Measurements from ENCODE around the gene SPDYE4. TPM values are rescaled to one million over a fixed set of nuclear protein-coding genes. Genes with fewer than 3 reads are reported as not detected.

SPDYE4 gene
- polyA plus RNA-seq, 2 donors = not detected

DNA sequence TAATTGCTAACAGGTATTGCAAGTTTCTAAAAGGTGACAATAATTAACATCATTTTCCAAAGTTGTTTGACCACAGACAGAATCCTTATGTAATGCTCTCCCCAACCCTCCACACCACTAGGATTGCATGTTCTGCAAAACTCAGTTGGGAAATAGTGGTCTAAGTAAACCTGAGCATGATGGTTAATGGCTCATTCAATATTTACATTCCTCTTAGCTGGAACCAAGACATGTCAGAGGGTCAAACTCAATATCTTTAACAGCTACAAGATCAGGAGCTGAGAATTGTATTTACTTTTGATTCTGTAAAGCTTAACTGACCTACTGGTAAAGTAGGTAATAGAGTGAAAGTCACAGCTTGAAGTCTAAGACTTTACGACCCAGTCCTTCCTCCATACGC is 30.7 kb upstream of the SPDYE4 start:
- H3K27ac ChIP-seq (ENCODE audit: low read depth in 2 of 2, low read length in 1 of 2) = no peak overlapping the region
- H3K9me3 ChIP-seq (ENCODE audit: control insufficient read depth in 2 of 2, insufficient read depth in 1 of 2, low read depth in 1 of 2, low read length in 1 of 2) = no peaks in the 10 kb centered on the region
- H3K4me3 ChIP-seq (ENCODE audit: low read depth in 1 of 2, low read length in 2 of 2) = no peak overlapping the region
- H3K27me3 ChIP-seq (ENCODE audit: control insufficient read depth in 1 of 2, insufficient read depth in 2 of 2, low read length in 2 of 2) = no peaks in the 10 kb centered on the region
- H3K4me1 ChIP-seq (ENCODE audit: control insufficient read depth in 2 of 2, insufficient read depth in 2 of 2, low read length in 1 of 2) = no peaks in the 10 kb centered on the region
- WGBS, 2 donors = 92 to 96% methylated on average over 2 of the region's 2 CpGs
- H3K36me3 ChIP-seq (ENCODE audit: control insufficient read depth in 2 of 2, insufficient read depth in 2 of 2, low read length in 1 of 2) = no peaks in the 10 kb centered on the region

DNA sequence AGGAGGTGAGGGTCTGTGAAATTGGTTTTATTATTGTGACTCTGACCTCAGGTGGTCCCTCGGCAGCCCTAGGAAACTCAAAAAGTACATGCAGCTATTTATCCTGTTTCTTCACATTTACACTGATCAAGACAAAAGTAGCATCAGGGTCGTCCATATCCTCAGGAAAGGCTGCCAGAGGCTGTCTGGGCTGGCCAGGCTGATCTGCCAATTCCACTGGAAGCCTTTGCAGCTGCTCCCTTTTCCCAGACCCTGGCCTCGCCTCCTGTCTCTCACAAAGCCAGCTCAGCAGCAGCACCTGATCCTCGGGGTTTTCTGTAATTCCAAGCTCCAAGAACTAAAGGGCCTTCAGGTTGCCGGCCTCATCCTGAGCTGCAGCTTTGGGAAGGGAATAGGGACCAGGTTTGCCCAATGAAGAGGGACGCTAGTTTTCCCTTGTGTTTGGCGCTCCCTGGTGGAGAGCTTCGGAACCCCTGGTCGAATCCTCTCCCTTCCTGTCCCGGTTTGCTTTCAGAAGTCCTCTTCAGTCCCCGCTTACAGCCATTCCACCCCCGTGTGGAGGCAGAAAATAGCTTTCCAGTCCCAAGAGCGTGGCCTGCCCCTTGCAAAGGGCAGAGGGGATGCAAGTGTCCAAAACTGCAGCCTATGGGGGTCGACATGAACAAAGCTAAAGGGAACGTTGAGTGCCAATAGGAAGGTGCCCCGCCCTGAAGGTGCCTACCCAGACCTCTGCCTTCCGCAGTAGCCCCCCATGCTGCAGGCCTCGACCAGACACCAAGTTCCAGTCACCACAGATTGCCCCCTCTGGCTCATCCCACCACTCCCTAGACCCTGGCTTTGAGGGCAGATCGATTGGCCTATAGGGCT is 27.4 kb upstream of the SPDYE4 start:
- Histone ChIP-seq H3K4me3 (ENCODE audit: low read depth in 1 of 2, low read length in 2 of 2) (no peak overlapping the region), H3K27ac (ENCODE audit: low read depth in 2 of 2, low read length in 1 of 2) (no peak overlapping the region), H3K4me1 (ENCODE audit: control insufficient read depth in 2 of 2, insufficient read depth in 2 of 2, low read length in 1 of 2) (no peaks in the 10 kb centered on the region), H3K9me3 (ENCODE audit: control insufficient read depth in 2 of 2, insufficient read depth in 1 of 2, low read depth in 1 of 2, low read length in 1 of 2) (no peaks in the 10 kb centered on the region), H3K27me3 (ENCODE audit: control insufficient read depth in 1 of 2, insufficient read depth in 2 of 2, low read length in 2 of 2) (no peaks in the 10 kb centered on the region), H3K36me3 (ENCODE audit: control insufficient read depth in 2 of 2, insufficient read depth in 2 of 2, low read length in 1 of 2) (no peaks in the 10 kb centered on the region)
- WGBS, 2 donors = 27 to 31% methylated on average over 19 of the region's 19 CpGs

DNA sequence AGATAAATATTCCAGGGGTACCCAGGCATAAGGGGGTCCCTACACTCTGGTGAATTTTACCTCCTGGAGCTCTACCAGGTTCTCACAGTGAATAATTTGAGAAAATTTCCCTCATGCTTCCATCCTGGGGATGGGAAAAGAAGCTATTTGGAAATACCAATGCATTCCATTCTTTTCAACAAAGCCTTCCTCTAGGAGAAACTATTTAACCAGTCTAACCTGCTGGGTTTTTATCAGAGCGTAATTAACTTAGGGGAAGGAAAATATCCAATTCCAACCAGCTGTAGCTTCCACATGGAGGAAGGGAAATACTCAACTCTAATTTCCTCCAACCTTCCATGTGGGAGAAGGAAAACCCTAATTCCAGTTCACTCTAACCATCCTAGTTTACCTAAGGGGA is 23.8 kb upstream of the SPDYE4 start:
- H3K27ac ChIP-seq (ENCODE audit: low read depth in 2 of 2, low read length in 1 of 2) = no peak overlapping the region
- no peaks in the 10 kb centered on the region for H3K27me3 ChIP-seq (ENCODE audit: control insufficient read depth in 1 of 2, insufficient read depth in 2 of 2, low read length in 2 of 2)
- H3K4me1 ChIP-seq (ENCODE audit: control insufficient read depth in 2 of 2, insufficient read depth in 2 of 2, low read length in 1 of 2) = no peaks in the 10 kb centered on the region
- no peaks in the 10 kb centered on the region for H3K9me3 ChIP-seq (ENCODE audit: control insufficient read depth in 2 of 2, insufficient read depth in 1 of 2, low read depth in 1 of 2, low read length in 1 of 2)
- WGBS, 2 donors = 61 to 89% methylated on average over 1 of the region's 1 CpG
- H3K36me3 ChIP-seq (ENCODE audit: control insufficient read depth in 2 of 2, insufficient read depth in 2 of 2, low read length in 1 of 2) = no peaks in the 10 kb centered on the region
- no peak overlapping the region for H3K4me3 ChIP-seq (ENCODE audit: low read depth in 1 of 2, low read length in 2 of 2)

DNA sequence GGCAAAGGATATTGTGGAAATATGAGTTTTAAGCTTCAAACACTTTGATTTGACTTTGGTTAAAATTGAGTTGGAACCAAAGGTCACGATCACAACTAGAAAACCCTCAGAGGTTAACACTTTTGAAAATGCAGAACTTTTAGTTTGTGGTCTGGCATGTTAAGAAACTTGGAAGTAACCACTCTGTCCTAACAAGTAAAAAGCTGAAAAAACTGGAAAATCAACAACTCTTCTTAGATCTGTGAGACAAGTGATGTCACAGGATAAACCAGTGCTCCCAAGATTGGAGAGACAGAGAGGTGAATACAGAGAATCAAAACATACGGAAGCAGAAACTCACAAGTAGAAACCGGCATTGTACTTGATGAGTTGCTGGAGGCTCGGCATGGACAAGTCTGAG is 23.4 kb upstream of the SPDYE4 start:
- H3K4me3 ChIP-seq (ENCODE audit: low read depth in 1 of 2, low read length in 2 of 2) = no peak overlapping the region
- H3K27me3 ChIP-seq (ENCODE audit: control insufficient read depth in 1 of 2, insufficient read depth in 2 of 2, low read length in 2 of 2) = no peaks in the 10 kb centered on the region
- no peaks in the 10 kb centered on the region for H3K4me1 ChIP-seq (ENCODE audit: control insufficient read depth in 2 of 2, insufficient read depth in 2 of 2, low read length in 1 of 2)
- no peaks in the 10 kb centered on the region for H3K9me3 ChIP-seq (ENCODE audit: control insufficient read depth in 2 of 2, insufficient read depth in 1 of 2, low read depth in 1 of 2, low read length in 1 of 2)
- H3K27ac ChIP-seq (ENCODE audit: low read depth in 2 of 2, low read length in 1 of 2) = no peak overlapping the region
- WGBS, 2 donors = 69 to 70% methylated on average over 4 of the region's 4 CpGs
- H3K36me3 ChIP-seq (ENCODE audit: control insufficient read depth in 2 of 2, insufficient read depth in 2 of 2, low read length in 1 of 2) = no peaks in the 10 kb centered on the region

DNA sequence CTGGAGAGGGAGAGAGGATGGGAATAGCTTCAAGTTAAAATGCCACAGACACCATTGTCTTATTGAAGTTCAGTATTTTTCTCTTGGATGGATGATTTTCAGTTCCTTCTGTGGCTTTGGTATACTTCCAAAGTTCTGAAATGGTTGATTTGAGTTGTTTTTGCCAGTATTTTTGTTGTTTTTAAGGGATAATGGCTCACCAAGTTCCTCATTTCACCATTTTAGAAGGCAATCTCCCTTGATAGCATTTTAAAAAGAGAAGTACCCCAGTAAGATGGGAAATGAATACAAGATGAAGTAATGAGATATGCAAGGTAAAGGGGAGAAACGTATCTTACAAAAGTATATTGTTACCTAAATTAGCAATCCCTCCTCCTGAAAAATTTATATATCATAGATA is 18.5 kb upstream of the SPDYE4 start:
- 77 to 83% methylated on average over 1 of the region's 1 CpG for WGBS, 2 donors

DNA sequence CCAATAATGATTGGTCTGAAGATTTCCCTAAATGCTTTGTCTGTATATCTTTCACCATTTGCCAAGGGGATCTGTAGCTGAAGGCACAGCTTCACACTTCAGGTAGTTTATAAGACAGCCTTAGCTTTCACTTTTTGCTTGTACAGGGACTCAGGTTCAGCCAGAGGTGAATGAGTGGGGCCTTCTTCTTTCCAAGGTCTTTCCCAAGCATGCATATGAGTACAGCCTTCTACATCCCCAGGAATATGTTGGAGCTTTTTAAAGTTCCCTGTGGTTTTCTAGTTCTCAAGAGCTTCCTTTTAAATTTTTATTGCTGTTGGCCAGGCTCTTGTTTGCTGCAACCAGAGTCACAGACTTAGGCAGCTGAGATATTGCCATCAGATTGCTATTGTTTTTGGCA is 17.9 kb upstream of the SPDYE4 start:
- Histone ChIP-seq H3K4me3 (ENCODE audit: low read depth in 1 of 2, low read length in 2 of 2) (no peak overlapping the region), H3K9me3 (ENCODE audit: control insufficient read depth in 2 of 2, insufficient read depth in 1 of 2, low read depth in 1 of 2, low read length in 1 of 2) (no peaks in the 10 kb centered on the region), H3K4me1 (ENCODE audit: control insufficient read depth in 2 of 2, insufficient read depth in 2 of 2, low read length in 1 of 2) (no peaks in the 10 kb centered on the region), H3K36me3 (ENCODE audit: control insufficient read depth in 2 of 2, insufficient read depth in 2 of 2, low read length in 1 of 2) (no peaks in the 10 kb centered on the region), H3K27ac (ENCODE audit: low read depth in 2 of 2, low read length in 1 of 2) (no peak overlapping the region), H3K27me3 (ENCODE audit: control insufficient read depth in 1 of 2, insufficient read depth in 2 of 2, low read length in 2 of 2) (no peaks in the 10 kb centered on the region)

More for the DNA sequence above, 18.5 kb upstream of the SPDYE4 start:
- Histone ChIP-seq H3K27me3 (ENCODE audit: control insufficient read depth in 1 of 2, insufficient read depth in 2 of 2, low read length in 2 of 2) (no peaks in the 10 kb centered on the region), H3K9me3 (ENCODE audit: control insufficient read depth in 2 of 2, insufficient read depth in 1 of 2, low read depth in 1 of 2, low read length in 1 of 2) (no peaks in the 10 kb centered on the region), H3K4me1 (ENCODE audit: control insufficient read depth in 2 of 2, insufficient read depth in 2 of 2, low read length in 1 of 2) (no peaks in the 10 kb centered on the region), H3K27ac (ENCODE audit: low read depth in 2 of 2, low read length in 1 of 2) (no peak overlapping the region), H3K36me3 (ENCODE audit: control insufficient read depth in 2 of 2, insufficient read depth in 2 of 2, low read length in 1 of 2) (no peaks in the 10 kb centered on the region), H3K4me3 (ENCODE audit: low read depth in 1 of 2, low read length in 2 of 2) (no peak overlapping the region)

DNA sequence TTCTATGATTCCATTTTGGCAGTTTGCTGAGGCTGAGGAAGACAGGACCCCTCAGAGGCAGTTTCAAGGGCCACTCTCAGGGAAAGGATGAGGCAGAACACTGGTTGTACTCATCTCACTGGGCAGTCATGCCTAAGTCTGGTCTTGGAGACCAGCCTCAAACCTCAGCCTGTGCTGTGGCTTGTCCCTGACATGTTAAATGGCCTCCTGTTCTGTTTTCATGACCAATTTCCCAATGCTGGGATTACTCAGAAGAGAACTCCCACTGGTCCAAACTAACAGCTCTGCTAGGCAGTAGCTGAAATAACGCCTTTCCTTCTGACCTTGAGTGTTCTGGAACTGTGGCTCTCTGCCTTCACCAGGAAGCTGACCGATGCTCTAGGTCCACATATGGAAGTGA is 8.4 kb upstream of the SPDYE4 start:
- H3K27me3 ChIP-seq (ENCODE audit: control insufficient read depth in 1 of 2, insufficient read depth in 2 of 2, low read length in 2 of 2) = peaks cover 0 to 2% of the 10 kb centered on the region in 2 donors
- H3K4me1 ChIP-seq (ENCODE audit: control insufficient read depth in 2 of 2, insufficient read depth in 2 of 2, low read length in 1 of 2) = no peaks in the 10 kb centered on the region
- H3K27ac ChIP-seq (ENCODE audit: low read depth in 2 of 2, low read length in 1 of 2) = no peak overlapping the region
- H3K9me3 ChIP-seq (ENCODE audit: control insufficient read depth in 2 of 2, insufficient read depth in 1 of 2, low read depth in 1 of 2, low read length in 1 of 2) = no peaks in the 10 kb centered on the region
- H3K36me3 ChIP-seq (ENCODE audit: control insufficient read depth in 2 of 2, insufficient read depth in 2 of 2, low read length in 1 of 2) = no peaks in the 10 kb centered on the region
- no peak overlapping the region for H3K4me3 ChIP-seq (ENCODE audit: low read depth in 1 of 2, low read length in 2 of 2)
- WGBS, 2 donors = 81 to 90% methylated on average over 2 of the region's 2 CpGs

DNA sequence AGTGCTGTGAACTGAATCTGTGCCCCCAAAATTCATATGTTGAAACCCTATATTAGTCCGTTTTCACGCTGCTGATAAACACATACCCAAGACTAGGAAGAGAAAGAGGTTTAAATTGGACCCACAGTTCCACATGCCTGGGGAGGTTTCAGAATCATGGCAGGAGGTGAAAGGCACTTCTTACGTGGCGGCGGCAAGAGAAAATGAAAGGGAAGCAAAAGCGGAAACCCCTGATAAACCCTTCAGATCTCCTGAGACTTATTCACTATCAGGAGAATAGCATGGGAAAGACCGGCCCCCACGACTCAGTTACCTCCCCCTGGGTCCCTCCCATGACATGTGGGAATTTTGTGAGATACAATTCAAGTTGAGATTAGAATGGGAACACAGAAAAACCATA is 3.7 kb upstream of the SPDYE4 start:
- Histone ChIP-seq H3K27me3 (ENCODE audit: control insufficient read depth in 1 of 2, insufficient read depth in 2 of 2, low read length in 2 of 2) (peaks cover 0 to 2% of the 10 kb centered on the region in 2 donors), H3K9me3 (ENCODE audit: control insufficient read depth in 2 of 2, insufficient read depth in 1 of 2, low read depth in 1 of 2, low read length in 1 of 2) (no peaks in the 10 kb centered on the region), H3K4me1 (ENCODE audit: control insufficient read depth in 2 of 2, insufficient read depth in 2 of 2, low read length in 1 of 2) (no peaks in the 10 kb centered on the region), H3K36me3 (ENCODE audit: control insufficient read depth in 2 of 2, insufficient read depth in 2 of 2, low read length in 1 of 2) (no peaks in the 10 kb centered on the region), H3K4me3 (ENCODE audit: low read depth in 1 of 2, low read length in 2 of 2) (no peak overlapping the region), H3K27ac (ENCODE audit: low read depth in 2 of 2, low read length in 1 of 2) (no peak overlapping the region)
- 87 to 90% methylated on average over 8 of the region's 8 CpGs for WGBS, 2 donors

DNA sequence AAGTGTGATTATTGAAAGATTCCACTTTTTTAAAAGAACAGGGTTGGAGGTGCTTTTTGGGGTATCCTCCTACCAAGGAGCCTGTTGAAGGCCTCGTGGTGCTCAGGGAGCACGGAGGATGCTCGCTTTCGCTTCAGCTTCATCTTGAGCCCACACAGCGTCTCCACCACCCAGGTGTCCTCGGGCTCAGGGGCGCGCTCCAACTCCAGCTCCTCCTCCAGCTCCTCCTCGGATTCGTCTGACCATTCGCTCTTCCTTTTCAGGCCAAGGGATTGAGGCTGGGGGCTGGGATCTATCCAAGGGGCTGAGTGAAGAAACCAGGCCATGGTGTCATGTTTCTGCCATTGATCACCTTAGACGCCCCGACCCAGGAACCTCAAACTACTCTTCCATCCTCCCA is 1.2 kb downstream of the SPDYE4 start:
- Histone ChIP-seq H3K27me3 (ENCODE audit: control insufficient read depth in 1 of 2, insufficient read depth in 2 of 2, low read length in 2 of 2) (peaks cover 0 to 2% of the 10 kb centered on the region in 2 donors), H3K4me3 (ENCODE audit: low read depth in 1 of 2, low read length in 2 of 2) (no peak overlapping the region), H3K9me3 (ENCODE audit: control insufficient read depth in 2 of 2, insufficient read depth in 1 of 2, low read depth in 1 of 2, low read length in 1 of 2) (no peaks in the 10 kb centered on the region), H3K36me3 (ENCODE audit: control insufficient read depth in 2 of 2, insufficient read depth in 2 of 2, low read length in 1 of 2) (no peaks in the 10 kb centered on the region), H3K4me1 (ENCODE audit: control insufficient read depth in 2 of 2, insufficient read depth in 2 of 2, low read length in 1 of 2) (no peaks in the 10 kb centered on the region), H3K27ac (ENCODE audit: low read depth in 2 of 2, low read length in 1 of 2) (no peak overlapping the region)
- 83% methylated on average over 13 of the region's 13 CpGs for WGBS, 2 donors

DNA sequence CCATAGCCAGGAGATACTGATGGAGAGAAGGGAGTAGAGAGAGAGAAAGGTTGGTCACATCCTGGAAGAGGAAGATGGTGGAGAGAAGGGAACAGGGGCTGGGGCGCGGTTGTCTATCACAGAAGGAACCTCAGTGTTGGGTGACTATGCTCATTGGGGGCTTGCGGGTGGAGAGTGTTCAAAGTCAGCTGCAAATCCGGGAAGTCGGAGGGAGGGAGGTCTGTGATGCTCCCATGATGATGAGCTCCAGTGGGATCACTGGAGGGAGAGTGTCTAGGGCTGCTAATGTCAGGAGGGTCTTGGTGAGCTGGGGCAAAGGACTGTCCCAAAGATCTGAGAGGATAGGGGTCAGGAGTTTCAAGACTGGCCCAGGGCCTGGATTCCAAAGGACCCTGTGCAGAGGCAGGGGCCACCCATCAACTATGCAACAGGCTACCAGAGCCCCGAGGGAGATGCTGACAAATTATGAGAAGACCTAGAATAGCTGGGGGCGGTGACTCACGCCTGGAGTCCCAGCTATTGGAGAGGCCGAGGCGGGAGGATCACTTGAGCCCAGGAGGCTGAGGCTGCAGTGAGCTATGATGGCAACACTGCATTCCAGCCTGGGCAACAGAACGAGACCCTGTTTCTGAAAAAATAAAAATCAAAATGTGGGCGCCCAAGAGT is 2.6 kb downstream of the SPDYE4 start:
- no peaks in the 10 kb centered on the region for H3K27me3 ChIP-seq (ENCODE audit: control insufficient read depth in 1 of 2, insufficient read depth in 2 of 2, low read length in 2 of 2)
- H3K4me1 ChIP-seq (ENCODE audit: control insufficient read depth in 2 of 2, insufficient read depth in 2 of 2, low read length in 1 of 2) = no peaks in the 10 kb centered on the region
- no peaks in the 10 kb centered on the region for H3K36me3 ChIP-seq (ENCODE audit: control insufficient read depth in 2 of 2, insufficient read depth in 2 of 2, low read length in 1 of 2)
- WGBS, 2 donors = 90 to 91% methylated on average over 12 of the region's 12 CpGs
- no peak overlapping the region for H3K4me3 ChIP-seq (ENCODE audit: low read depth in 1 of 2, low read length in 2 of 2)
- H3K27ac ChIP-seq (ENCODE audit: low read depth in 2 of 2, low read length in 1 of 2) = no peak overlapping the region
- H3K9me3 ChIP-seq (ENCODE audit: control insufficient read depth in 2 of 2, insufficient read depth in 1 of 2, low read depth in 1 of 2, low read length in 1 of 2) = no peaks in the 10 kb centered on the region
